ENCODE measurements around the gene COL13A1.

COL13A1 gene

GRCh38 chr10:69884024-69884367, 82.3 kb downstream of the COL13A1 start:
- H3K4me3 ChIP-seq (ENCODE audit: low read depth, low read length): no peak overlapping the region
- TF ChIP-seq CTCF (IDR thresholded peaks at IDR 0.05): no peak
- H3K79me2 ChIP-seq: no peaks in the 10 kb centered on the region
- no peaks in the 10 kb centered on the region for H3K36me3 ChIP-seq (ENCODE audit: control insufficient read depth, insufficient read depth, low read length)
- no peak overlapping the region for H3K4me2 ChIP-seq (ENCODE audit: low read length)
- H3K9ac ChIP-seq: no peak overlapping the region
- no peak overlapping the region for H3K27ac ChIP-seq
- no peaks in the 10 kb centered on the region for H3K9me3 ChIP-seq (ENCODE audit: control insufficient read depth, low read length)
- no peaks in the 10 kb centered on the region for H3K27me3 ChIP-seq (ENCODE audit: control insufficient read depth, insufficient read depth, low read length)
- no peak overlapping the region for H2AFZ ChIP-seq
- no peaks in the 10 kb centered on the region for H3K4me1 ChIP-seq

GRCh38 chr10:69884686-69885085, 83.0 kb downstream of the COL13A1 start:
- H3K9me3 ChIP-seq (ENCODE audit: control insufficient read depth, low read length): no peaks in the 10 kb centered on the region
- H3K4me2 ChIP-seq (ENCODE audit: low read length): no peak overlapping the region
- H3K36me3 ChIP-seq (ENCODE audit: control insufficient read depth, insufficient read depth, low read length): no peaks in the 10 kb centered on the region
- H3K27ac ChIP-seq: no peak overlapping the region
- no peaks in the 10 kb centered on the region for H3K27me3 ChIP-seq (ENCODE audit: control insufficient read depth, insufficient read depth, low read length)
- no peak overlapping the region for H3K4me3 ChIP-seq (ENCODE audit: low read depth, low read length)
- no peak overlapping the region for H3K9ac ChIP-seq
- no peak for TF ChIP-seq CTCF (IDR thresholded peaks at IDR 0.05)
- no peak overlapping the region for H2AFZ ChIP-seq
- no peaks in the 10 kb centered on the region for H3K4me1 ChIP-seq
- no peaks in the 10 kb centered on the region for H3K79me2 ChIP-seq

- H3K4me2 ChIP-seq (ENCODE audit: low read length): no peak overlapping the region
- H3K79me2 ChIP-seq: no peaks in the 10 kb centered on the region
- no peak overlapping the region for H2AFZ ChIP-seq
- H3K9me3 ChIP-seq (ENCODE audit: control insufficient read depth, low read length): no peaks in the 10 kb centered on the region
- peak; percentile 37 for TF ChIP-seq CTCF (IDR thresholded peaks at IDR 0.05)
- no peak overlapping the region for H3K9ac ChIP-seq
- no peaks in the 10 kb centered on the region for H3K36me3 ChIP-seq (ENCODE audit: control insufficient read depth, insufficient read depth, low read length)
- H3K27me3 ChIP-seq (ENCODE audit: control insufficient read depth, insufficient read depth, low read length): no peaks in the 10 kb centered on the region
- no peak overlapping the region for H3K4me3 ChIP-seq (ENCODE audit: low read depth, low read length)
- no peak overlapping the region for H3K27ac ChIP-seq
- peaks cover 4% of the 10 kb centered on the region for H3K4me1 ChIP-seq
Observed at GRCh38 chr10:69885379-69886013, 83.8 kb downstream of the COL13A1 start.

GRCh38 chr10:69888882-69889584, 87.3 kb downstream of the COL13A1 start:
- H3K36me3 ChIP-seq (ENCODE audit: control insufficient read depth, insufficient read depth, low read length): no peaks in the 10 kb centered on the region
- peaks cover 9% of the 10 kb centered on the region for H3K4me1 ChIP-seq
- no peaks in the 10 kb centered on the region for H3K27me3 ChIP-seq (ENCODE audit: control insufficient read depth, insufficient read depth, low read length)
- H3K9me3 ChIP-seq (ENCODE audit: control insufficient read depth, low read length): no peaks in the 10 kb centered on the region
- H3K79me2 ChIP-seq: no peaks in the 10 kb centered on the region
- H2AFZ ChIP-seq: no peak overlapping the region
- no peak overlapping the region for H3K4me3 ChIP-seq (ENCODE audit: low read depth, low read length)
- H3K9ac ChIP-seq: no peak overlapping the region
- no peak overlapping the region for H3K4me2 ChIP-seq (ENCODE audit: low read length)
- H3K27ac ChIP-seq: no peak overlapping the region
- no peak for TF ChIP-seq CTCF (IDR thresholded peaks at IDR 0.05)
